NT2/D1 (cell line): ENCODE measurements around the gene RASGRP1.

Experiments used
- DNase-seq: peaks from one replicate; pipeline ENCODE4 v3.0.0-alpha.2; 2011; ENCODE audit warnings: low read depth, low spot score
- H3K27me3 ChIP-seq: 2 replicates; pipeline ENCODE4 v1.6.0; 2011; ENCODE audit warnings: mild to moderate bottlenecking; ENCODE audit not compliant: insufficient read length, insufficient read depth
- H3K36me3 ChIP-seq: 2 replicates; pipeline ENCODE4 v1.6.1; 2011; ENCODE audit warnings: mild to moderate bottlenecking, low read length, mixed read lengths; ENCODE audit not compliant: insufficient read depth, insufficient read length
- H3K4me1 ChIP-seq: 2 replicates; pipeline ENCODE4 v1.5.1; 2011; ENCODE audit not compliant: insufficient read depth, insufficient read length
- H3K4me3 ChIP-seq: 2 replicates; pipeline ENCODE4 v1.5.1; 2011; ENCODE audit warnings: low read depth; ENCODE audit not compliant: insufficient read length
- H3K9ac ChIP-seq: 2 replicates; pipeline ENCODE4 v1.6.0; 2011; ENCODE audit warnings: low read depth; ENCODE audit not compliant: insufficient read length
- H3K9me3 ChIP-seq: 2 replicates; pipeline ENCODE4 v1.5.1; 2011; ENCODE audit warnings: mild to moderate bottlenecking, low read length; ENCODE audit not compliant: insufficient read depth
- SUZ12 ChIP-seq: IDR thresholded peaks from 2 replicates; pipeline ENCODE4 v1.6.1; 2011; ENCODE audit not compliant: insufficient read length, insufficient read depth; ENCODE audit errors: extremely low read depth
- YY1 ChIP-seq: IDR thresholded peaks from 2 replicates; pipeline ENCODE4 v1.6.1; 2011; ENCODE audit not compliant: insufficient read length, insufficient read depth
- ZNF274 ChIP-seq: IDR thresholded peaks from 2 replicates; pipeline ENCODE4 v1.6.1; 2011; ENCODE audit warnings: mild to moderate bottlenecking, low read depth, low read length

RASGRP1 gene

GRCh38 chr15:38458646-38459045 is 106.0 kb downstream of the RASGRP1 start:
- Histone ChIP-seq H3K4me3 (no peak overlapping the region), H3K9ac (no peak overlapping the region), H3K27me3 (no peaks in the 10 kb centered on the region), H3K4me1 (no peaks in the 10 kb centered on the region), H3K9me3 (no peaks in the 10 kb centered on the region), H3K36me3 (peaks cover 22% of the 10 kb centered on the region)
- no peak for DNase-seq
- TF ChIP-seq SUZ12 (no peak), ZNF274 (no peak), YY1 (no peak)

DNA sequence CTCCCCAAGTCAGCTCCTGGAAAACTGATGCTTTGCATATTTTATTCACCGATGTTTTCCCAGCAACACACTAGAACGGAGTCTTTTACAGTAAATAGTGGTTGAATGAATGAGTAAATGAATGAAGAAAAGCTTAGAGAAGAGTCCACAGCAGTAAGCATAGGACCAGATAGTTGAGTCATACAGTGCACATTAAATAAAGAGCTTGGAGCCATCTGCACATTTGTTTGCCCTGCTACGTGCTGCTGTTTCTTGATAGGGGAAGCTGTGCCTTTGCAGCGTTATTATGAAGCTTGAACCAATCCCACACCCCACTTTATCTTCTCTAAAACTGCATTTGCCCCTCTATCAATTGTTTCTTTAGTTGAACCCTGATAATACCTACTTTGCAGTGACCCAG is 109.5 kb downstream of the RASGRP1 start:
- Histone ChIP-seq H3K9ac (peak overlapping the region; percentile 92), H3K9me3 (no peaks in the 10 kb centered on the region), H3K4me1 (no peaks in the 10 kb centered on the region), H3K27me3 (no peaks in the 10 kb centered on the region), H3K36me3 (peaks cover 22% of the 10 kb centered on the region), H3K4me3 (peak overlapping the region; percentile 89)
- no peak for DNase-seq
- TF ChIP-seq YY1 (no peak), ZNF274 (no peak), SUZ12 (no peak)

- Histone ChIP-seq H3K9me3 (no peaks in the 10 kb centered on the region), H3K27me3 (no peaks in the 10 kb centered on the region), H3K4me3 (peak overlapping the region; percentile 89), H3K4me1 (no peaks in the 10 kb centered on the region), H3K36me3 (peaks cover 22% of the 10 kb centered on the region), H3K9ac (peak overlapping the region; percentile 92)
- DNase-seq = no peak
- no peak for TF ChIP-seq ZNF274
- TF ChIP-seq YY1 = no peak
- no peak for TF ChIP-seq SUZ12
Observed at GRCh38 chr15:38454696-38455090, 109.9 kb downstream of the RASGRP1 start.

DNA sequence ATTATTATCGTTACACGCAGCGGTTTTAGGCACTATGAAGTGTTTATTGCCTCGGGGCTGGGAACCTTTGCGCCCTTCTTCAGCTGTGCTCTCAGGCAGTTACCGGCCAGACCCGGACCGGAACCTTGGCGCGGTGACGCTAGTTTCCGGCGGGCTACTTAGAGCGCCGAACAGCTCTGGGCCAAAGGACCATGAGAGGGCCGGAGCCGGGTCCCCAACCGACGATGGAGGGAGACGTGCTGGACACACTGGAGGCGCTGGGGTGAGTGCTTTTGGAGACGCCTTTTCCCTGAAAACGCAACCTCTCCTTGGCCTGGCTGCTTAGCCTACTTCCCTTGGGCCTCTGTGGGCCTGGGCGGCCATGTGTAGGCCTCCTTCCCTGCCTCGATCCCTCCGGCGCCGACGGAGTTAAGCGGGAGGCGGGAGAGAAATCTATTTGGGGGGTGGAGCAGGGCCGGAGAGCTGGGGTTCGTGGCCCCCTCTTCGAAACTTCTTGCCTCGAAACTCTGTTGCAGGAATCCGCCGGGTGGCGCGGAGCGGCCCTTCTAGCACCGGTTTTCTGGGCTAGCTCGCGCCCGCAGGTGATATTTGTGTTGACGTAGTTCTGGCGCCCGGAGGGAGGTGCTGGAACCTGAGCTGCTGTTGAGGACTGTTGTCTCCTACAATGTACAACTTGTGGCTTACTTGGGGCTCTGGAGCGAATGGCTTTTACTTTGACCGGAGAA is 110.5 kb downstream of the RASGRP1 start, which contains the start of gene FAM98B:
Gene FAM98B (plus strand): TSS at position 157 of the 725 bp plus-strand sequence. CDS start 35 bp downstream, at position 192.
- DNase-seq = peak; percentile 73
- H3K4me1 ChIP-seq = no peaks in the 10 kb centered on the region
- H3K36me3 ChIP-seq = peaks cover 19% of the 10 kb centered on the region
- H3K4me3 ChIP-seq = peak within 1 kb of the TSS; percentile 89
- no peaks in the 10 kb centered on the region for H3K27me3 ChIP-seq
- H3K9me3 ChIP-seq = no peaks in the 10 kb centered on the region
- peak within 1 kb of the TSS; percentile 92 for H3K9ac ChIP-seq
- TF ChIP-seq YY1 (no peak), SUZ12 (no peak), ZNF274 (no peak)

DNA sequence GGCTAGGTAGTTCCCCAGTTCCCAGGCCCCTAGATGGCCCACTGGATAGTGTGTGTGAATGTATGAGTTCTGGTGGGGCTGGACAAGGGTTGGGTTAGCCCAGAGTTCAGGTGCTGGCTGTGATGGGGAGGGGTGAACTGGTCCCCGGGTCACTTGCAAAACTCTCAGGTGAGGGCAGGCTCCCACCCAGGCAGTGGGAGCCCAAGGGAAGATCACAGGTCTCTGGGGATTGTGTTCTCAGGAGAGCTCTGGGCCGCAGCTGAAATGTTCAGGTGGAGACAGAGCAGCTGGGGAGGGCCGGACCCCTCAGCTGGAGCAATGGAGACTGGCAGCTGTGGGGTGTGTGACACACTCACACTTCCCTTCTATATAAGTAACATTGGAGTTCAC is 123.5 kb downstream of the RASGRP1 start:
- H3K27me3 ChIP-seq = no peaks in the 10 kb centered on the region
- no peaks in the 10 kb centered on the region for H3K9me3 ChIP-seq
- no peak overlapping the region for H3K9ac ChIP-seq
- H3K36me3 ChIP-seq = no peaks in the 10 kb centered on the region
- H3K4me1 ChIP-seq = no peaks in the 10 kb centered on the region
- H3K4me3 ChIP-seq = no peak overlapping the region
- no peak for DNase-seq
- TF ChIP-seq SUZ12 (no peak), YY1 (no peak), ZNF274 (no peak)

- DNase-seq = peak; percentile 27
- H3K27me3 ChIP-seq = no peaks in the 10 kb centered on the region
- no peak overlapping the region for H3K4me3 ChIP-seq
- H3K9me3 ChIP-seq = no peaks in the 10 kb centered on the region
- H3K9ac ChIP-seq = no peak overlapping the region
- no peaks in the 10 kb centered on the region for H3K4me1 ChIP-seq
- TF ChIP-seq YY1 (no peak), ZNF274 (no peak), SUZ12 (no peak)
- H3K36me3 ChIP-seq = no peaks in the 10 kb centered on the region
Observed at GRCh38 chr15:38440353-38441129, 124.1 kb downstream of the RASGRP1 start.
